ENCODE measurements around the gene YY1AP1. TPM values are rescaled to one million over a fixed set of nuclear protein-coding genes. Genes with fewer than 3 reads are reported as not detected.
"Not testable (repeated sequence)": the region's sequence is repeated elsewhere in the genome, so short reads cannot be mapped to it uniquely, and the experiment has no call there.

Gene YY1AP1
- total and polyA plus RNA-seq, 10 of the 15 experiments (the other 5 are each of a cell fraction or from before 2014, with no cell fraction given) = 13.2 to 118 (median 40.5) TPM

- Histone ChIP-seq H3K27me3 (replicated peaks in 1 of 2; ENCODE audit: control insufficient read depth in 2 of 2, insufficient read depth in 2 of 2, low read length in 1 of 2) (no peaks in the 10 kb centered on the region), H3K4me2 (ENCODE audit: control insufficient read depth, insufficient read depth) (no peak overlapping the region), H3K4me1 (ENCODE audit: control insufficient read depth, insufficient read depth, low read length) (no peaks in the 10 kb centered on the region), H4K20me1 (ENCODE audit: control insufficient read depth, insufficient read depth) (no peaks in the 10 kb centered on the region), H3K9ac (ENCODE audit: control insufficient read depth, insufficient read depth, low read length) (no peak overlapping the region), H3K36me3 (ENCODE audit: control insufficient read depth in 2 of 2, insufficient read depth in 2 of 2, low read length in 1 of 2) (peaks cover 0 to 3% of the 10 kb centered on the region in 2 experiments; a peak in 1 of 4 replicates), H3K27ac (ENCODE audit: control insufficient read depth, insufficient read depth) (no peak overlapping the region), H3K79me2 (ENCODE audit: control insufficient read depth, insufficient read depth, low read length) (peaks cover 16% of the 10 kb centered on the region), H2AFZ (ENCODE audit: control insufficient read depth, low read depth, low read length) (no peak overlapping the region), H3K4me3 (no peak overlapping the region), H3K9me3 (replicated peaks; ENCODE audit: control insufficient read depth, insufficient read depth, low read length) (no peaks in the 10 kb centered on the region; the same call in 2 of the 3 replicates)
- TF ChIP-seq GABPA (IDR thresholded peaks at IDR 0.05; ENCODE audit: low read depth) (no peak), RAD21 (IDR thresholded peaks at IDR 0.05; ENCODE audit: insufficient read depth, low read depth, low read length) (no peak), ZNF24 (IDR thresholded peaks at IDR 0.05) (no peak), PML (IDR thresholded peaks at IDR 0.05; ENCODE audit: low read length) (no peak), CREB1 (IDR thresholded peaks at IDR 0.05; ENCODE audit: low read depth) (no peak)
- ATAC-seq = no peak
- in situ Hi-C loops (cut with MboI) = no loop called here
- ChIA-PET SMC1A (ENCODE audit: uncharacterized antibody, unreplicated experiment) (no interaction called here), RAD21 (ENCODE audit: unreplicated experiment) (no interaction called here), CTCF (no interaction called here), POLR2A (interaction anchor here (0.7 kb wide), 1 partner anchor 257 kb away, joined by 3 read pairs; no protein-coding TSS in a partner anchor)
- FAIRE-seq = no peak
- DNase-seq (ENCODE audit: low read depth, low spot score) = no peak
- intact Hi-C loops (cut with micrococcal nuclease; ENCODE audit: unreplicated experiment) = no loop called here
- 98% methylated on average over 5 of the region's 5 CpGs for WGBS (ENCODE audit: insufficient coverage, insufficient replicate concordance, low lambda C conversion rate, missing lambda C conversion rate)
- no TSS peak for BruUV-seq (replicated peaks)
Observed at GRCh38 chr1:155706139-155706538, 17.6 kb upstream of the YY1AP1 start.

GRCh38 chr1:155704414-155704813 lies 15.8 kb upstream of the YY1AP1 start:
- FAIRE-seq; in situ Hi-C loops (cut with MboI); H3K4me3 ChIP-seq; BruUV-seq (replicated peaks); H3K27me3 ChIP-seq (replicated peaks in 1 of 2; ENCODE audit: control insufficient read depth in 2 of 2, insufficient read depth in 2 of 2, low read length in 1 of 2); DNase-seq (ENCODE audit: low read depth, low spot score); H3K36me3 ChIP-seq (ENCODE audit: control insufficient read depth in 2 of 2, insufficient read depth in 2 of 2, low read length in 1 of 2); H3K9ac ChIP-seq (ENCODE audit: control insufficient read depth, insufficient read depth, low read length); H4K20me1 ChIP-seq (ENCODE audit: control insufficient read depth, insufficient read depth); H3K27ac ChIP-seq (ENCODE audit: control insufficient read depth, insufficient read depth); RAD21 ChIA-PET (ENCODE audit: unreplicated experiment); H3K4me1 ChIP-seq (ENCODE audit: control insufficient read depth, insufficient read depth, low read length); H3K9me3 ChIP-seq (replicated peaks; ENCODE audit: control insufficient read depth, insufficient read depth, low read length); H2AFZ ChIP-seq (ENCODE audit: control insufficient read depth, low read depth, low read length); H3K4me2 ChIP-seq (ENCODE audit: control insufficient read depth, insufficient read depth); intact Hi-C loops (cut with micrococcal nuclease; ENCODE audit: unreplicated experiment); ATAC-seq; CTCF ChIA-PET: not testable (repeated sequence)
- POLR2A ChIA-PET = interaction anchor here (0.6 kb wide), 1 partner anchor 144 kb away, joined by 9 read pairs; no protein-coding TSS in a partner anchor
- SMC1A ChIA-PET (ENCODE audit: uncharacterized antibody, unreplicated experiment) = interaction anchor here (0.7 kb wide), 1 partner anchor 21 kb away, joined by 3 read pairs; no protein-coding TSS in a partner anchor
- WGBS (ENCODE audit: insufficient coverage, insufficient replicate concordance, low lambda C conversion rate, missing lambda C conversion rate) = 83% methylated on average over 5 of the region's 5 CpGs
- peaks cover 19% of the 10 kb centered on the region for H3K79me2 ChIP-seq (ENCODE audit: control insufficient read depth, insufficient read depth, low read length)
